Suprapubic skin (tissue), 4 donors: ENCODE data around the gene COL4A1. TPM values are rescaled to one million over a fixed set of nuclear protein-coding genes. Genes with fewer than 3 reads are reported as not detected.

Experiments used
- DNase-seq, 2 donors: peaks; one replicate each; pipeline ENCODE4 v3.0.0-alpha.2; 2019; ENCODE audit warnings: low spot score in 2 of 2
- H3K27ac ChIP-seq: fragments of 200-600 bp; sonication (generic); one replicate; pipeline ENCODE4 v1.5.1; 2019
- H3K27me3 ChIP-seq: fragments of 200-600 bp; sonication (generic); one replicate; pipeline ENCODE4 v1.5.1; 2019
- H3K36me3 ChIP-seq: fragments of 200-600 bp; sonication (generic); one replicate; pipeline ENCODE4 v1.5.1; 2019
- H3K4me1 ChIP-seq: fragments of 200-600 bp; sonication (generic); one replicate; pipeline ENCODE4 v1.5.1; 2019
- H3K4me3 ChIP-seq: fragments of 200-600 bp; sonication (generic); one replicate; pipeline ENCODE4 v1.5.1; 2019; ENCODE audit warnings: mild to moderate bottlenecking
- H3K9me3 ChIP-seq: fragments of 200-600 bp; sonication (generic); one replicate; pipeline ENCODE4 v1.5.1; 2019
- EP300 ChIP-seq: sonication (generic); formaldehyde crosslinking; IDR thresholded peaks from one replicate; pipeline ENCODE4 v1.6.1; 2017; ENCODE audit warnings: antibody characterized with exemption
- POLR2A ChIP-seq, 2 donors: fragments of 450-650 bp; IDR thresholded peaks; one replicate each; pipeline ENCODE4 v1.6.1; 2017; ENCODE audit warnings: antibody characterized with exemption in 2 of 2, mild to moderate bottlenecking in 2 of 2, moderate library complexity in 2 of 2
- POLR2AphosphoS5 ChIP-seq, 3 donors: sonication (generic); formaldehyde crosslinking; IDR thresholded peaks; one replicate each; pipeline ENCODE4 v1.6.1; 2017; ENCODE audit warnings: antibody characterized with exemption in 3 of 3
- WGBS: methylation state at CpG from one replicate; pipeline ENCODE4 v1.1.5; 2018; 5-methylcytosine and 5-hydroxymethylcytosine counted together
- total RNA-seq, 4 donors: library from RNA; depleted of rRNA; stranded (reverse); fragments of >200 nt; gene quantifications; one replicate each; pipeline ENCODE4 v1.1.0, GENCODE V29; 2016
- TF ChIP-seq, protein P1 (sequence below), 2 donors: fragments of 200-600 bp in 1 of 2; fragments of 450-650 bp in 1 of 2; sonication (generic) in 1 of 2; IDR thresholded peaks; one replicate each; pipeline ENCODE4 v1.5.1; 2016 to 2019; ENCODE audit warnings: antibody characterized with exemption in 2 of 2, mild to moderate bottlenecking in 1 of 2, moderate library complexity in 1 of 2

COL4A1 gene
- total RNA-seq, 4 donors from 2014 or later, result 36.7 to 60.8 (median 43.6) TPM

- no peak for DNase-seq
- WGBS, result 89% methylated on average over 11 of the region's 11 CpGs
- H3K36me3 ChIP-seq, result no peaks in the 10 kb centered on the region
- no peaks in the 10 kb centered on the region for H3K9me3 ChIP-seq
- TF ChIP-seq POLR2A (IDR thresholded peaks at IDR 0.05) (no peak), POLR2AphosphoS5 (IDR thresholded peaks at IDR 0.05) (no peak), EP300 (no peak)
- TF ChIP-seq, protein P1, sequence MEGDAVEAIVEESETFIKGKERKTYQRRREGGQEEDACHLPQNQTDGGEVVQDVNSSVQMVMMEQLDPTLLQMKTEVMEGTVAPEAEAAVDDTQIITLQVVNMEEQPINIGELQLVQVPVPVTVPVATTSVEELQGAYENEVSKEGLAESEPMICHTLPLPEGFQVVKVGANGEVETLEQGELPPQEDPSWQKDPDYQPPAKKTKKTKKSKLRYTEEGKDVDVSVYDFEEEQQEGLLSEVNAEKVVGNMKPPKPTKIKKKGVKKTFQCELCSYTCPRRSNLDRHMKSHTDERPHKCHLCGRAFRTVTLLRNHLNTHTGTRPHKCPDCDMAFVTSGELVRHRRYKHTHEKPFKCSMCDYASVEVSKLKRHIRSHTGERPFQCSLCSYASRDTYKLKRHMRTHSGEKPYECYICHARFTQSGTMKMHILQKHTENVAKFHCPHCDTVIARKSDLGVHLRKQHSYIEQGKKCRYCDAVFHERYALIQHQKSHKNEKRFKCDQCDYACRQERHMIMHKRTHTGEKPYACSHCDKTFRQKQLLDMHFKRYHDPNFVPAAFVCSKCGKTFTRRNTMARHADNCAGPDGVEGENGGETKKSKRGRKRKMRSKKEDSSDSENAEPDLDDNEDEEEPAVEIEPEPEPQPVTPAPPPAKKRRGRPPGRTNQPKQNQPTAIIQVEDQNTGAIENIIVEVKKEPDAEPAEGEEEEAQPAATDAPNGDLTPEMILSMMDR (IDR thresholded peaks at IDR 0.05), result no peak
- H3K4me3 ChIP-seq, result no peak overlapping the region
- peaks cover 15% of the 10 kb centered on the region for H3K4me1 ChIP-seq
- no peaks in the 10 kb centered on the region for H3K27me3 ChIP-seq
- H3K27ac ChIP-seq, result no peak overlapping the region
These were observed 22.0 kb downstream of the COL4A1 start for GRCh38 chr13:110284779-110285484.

DNA sequence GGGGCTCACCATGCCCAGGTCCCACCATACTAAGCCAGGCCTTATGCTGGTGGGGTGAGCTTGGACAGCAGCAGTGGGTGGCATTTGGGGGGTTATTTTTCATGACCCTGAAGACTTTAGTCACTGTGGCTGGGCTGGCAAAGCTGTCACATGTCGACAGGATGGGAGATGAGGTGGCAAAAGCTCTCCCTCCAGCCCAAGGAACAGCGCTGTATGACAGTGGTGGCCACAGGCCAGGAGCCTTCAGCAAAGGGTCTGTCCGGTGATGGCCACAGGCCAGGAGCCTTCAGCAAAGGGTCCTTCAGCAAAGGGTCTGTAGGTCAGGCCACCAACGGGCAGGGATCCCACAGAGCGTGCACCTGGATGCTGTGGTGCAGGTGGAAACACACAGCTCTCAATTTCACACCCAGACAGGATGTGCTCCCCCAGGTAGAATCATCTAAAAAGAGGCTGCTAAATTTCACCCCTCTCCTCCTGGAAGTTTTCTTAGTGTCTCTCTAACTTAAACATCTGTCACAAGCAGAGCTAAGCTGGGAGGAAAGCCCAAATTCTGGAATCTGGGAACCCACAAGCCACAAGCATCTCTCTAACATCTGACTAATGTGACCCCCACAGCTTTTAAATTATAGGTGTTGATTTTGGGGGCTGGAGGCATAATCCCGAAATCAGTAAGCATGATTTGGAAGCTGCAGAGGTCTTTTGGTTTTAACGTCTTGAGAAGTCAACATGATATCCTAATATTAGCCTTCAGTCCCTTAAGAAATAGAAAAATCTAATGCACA lies 23.0 kb downstream of the COL4A1 start:
- H3K4me1 ChIP-seq, result peaks cover 21% of the 10 kb centered on the region
- H3K27me3 ChIP-seq, result no peaks in the 10 kb centered on the region
- DNase-seq, result no peak
- no peaks in the 10 kb centered on the region for H3K9me3 ChIP-seq
- H3K4me3 ChIP-seq, result no peak overlapping the region
- no peak overlapping the region for H3K27ac ChIP-seq
- no peaks in the 10 kb centered on the region for H3K36me3 ChIP-seq
- no peak for TF ChIP-seq EP300
- TF ChIP-seq POLR2AphosphoS5 (IDR thresholded peaks at IDR 0.05), result no peak
- no peak for TF ChIP-seq POLR2A (IDR thresholded peaks at IDR 0.05)
- TF ChIP-seq, protein P1 (IDR thresholded peaks at IDR 0.05), result no peak
- WGBS, result 73% methylated on average over 4 of the region's 7 CpGs

- Histone ChIP-seq H3K36me3 (no peaks in the 10 kb centered on the region), H3K27me3 (no peaks in the 10 kb centered on the region), H3K27ac (no peak overlapping the region), H3K4me3 (no peak overlapping the region), H3K9me3 (no peaks in the 10 kb centered on the region), H3K4me1 (peaks cover 22% of the 10 kb centered on the region)
- TF ChIP-seq POLR2AphosphoS5 (IDR thresholded peaks at IDR 0.05) (no peak), EP300 (no peak), POLR2A (IDR thresholded peaks at IDR 0.05) (no peak)
- no peak for DNase-seq
- 95% methylated on average over 1 of the region's 1 CpG for WGBS
These were observed 24.6 kb downstream of the COL4A1 start for GRCh38 chr13:110282316-110282841.

DNA sequence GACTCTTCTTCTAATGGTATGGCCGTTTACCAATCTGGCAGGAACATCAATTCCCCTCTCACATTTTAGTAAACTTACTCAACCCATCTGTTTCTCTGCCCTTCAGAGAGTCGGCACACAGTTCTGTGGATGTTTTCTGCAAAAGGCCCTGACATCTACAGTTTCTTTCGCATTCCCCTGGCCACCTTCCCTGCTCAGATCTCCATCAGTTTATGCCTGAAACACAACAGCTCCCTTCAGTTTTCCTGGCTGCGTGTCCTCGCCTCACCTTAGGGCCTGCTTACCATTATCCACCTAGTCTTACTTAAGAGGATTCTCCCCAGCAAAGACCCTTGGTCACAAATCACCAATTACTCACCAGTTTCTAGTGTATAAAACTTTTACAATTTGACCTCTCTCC lies 25.2 kb downstream of the COL4A1 start:
- no peak for DNase-seq
- TF ChIP-seq, protein P1 (IDR thresholded peaks at IDR 0.05), result no peak
- TF ChIP-seq EP300 (no peak), POLR2AphosphoS5 (IDR thresholded peaks at IDR 0.05) (no peak), POLR2A (IDR thresholded peaks at IDR 0.05) (no peak)
- H3K27me3 ChIP-seq, result no peaks in the 10 kb centered on the region
- peaks cover 18% of the 10 kb centered on the region for H3K4me1 ChIP-seq
- 85% methylated on average over 5 of the region's 5 CpGs for WGBS
- H3K27ac ChIP-seq, result peak overlapping the region; percentile 33
- H3K4me3 ChIP-seq, result no peak overlapping the region
- H3K36me3 ChIP-seq, result no peaks in the 10 kb centered on the region
- H3K9me3 ChIP-seq, result no peaks in the 10 kb centered on the region

- no peak for DNase-seq
- peaks cover 19% of the 10 kb centered on the region for H3K4me1 ChIP-seq
- no peaks in the 10 kb centered on the region for H3K9me3 ChIP-seq
- 81% methylated on average over 6 of the region's 7 CpGs for WGBS
- H3K27me3 ChIP-seq, result no peaks in the 10 kb centered on the region
- H3K36me3 ChIP-seq, result no peaks in the 10 kb centered on the region
- no peak overlapping the region for H3K4me3 ChIP-seq
- peak overlapping the region; percentile 33 for H3K27ac ChIP-seq
- TF ChIP-seq POLR2A (IDR thresholded peaks at IDR 0.05) (no peak), EP300 (no peak), POLR2AphosphoS5 (IDR thresholded peaks at IDR 0.05) (no peak)
- TF ChIP-seq, protein P1 (IDR thresholded peaks at IDR 0.05), result no peak
These were observed 25.8 kb downstream of the COL4A1 start for GRCh38 chr13:110280985-110281688.
